Natural killer cell (primary cell): ENCODE data around the gene IQCK. TPM values are rescaled to one million over a fixed set of nuclear protein-coding genes. Genes with fewer than 3 reads are reported as not detected.

Experiments
- ATAC-seq, 3 donors: fragments of 150-1000 bp in 2 of 3; fragments of 200-7000 bp in 1 of 3; cut with Tn5 transposase; 1 replicate in 1 of 3; 2 replicates in 2 of 3; pipeline ENCODE4 v1.10.0; 2021; ENCODE audit warnings: mild to moderate bottlenecking in 2 of 3, moderate library complexity in 2 of 3
- DNase-seq, 2 donors: peaks; one replicate each; pipeline versions ENCODE4 v3.0.0 to v3.0.0-alpha.2; 2013 to 2021; ENCODE audit warnings: mixed read lengths in 1 of 2
- H3K27ac ChIP-seq: one replicate; pipeline ENCODE4 v1.5.1; 2013; ENCODE audit warnings: mild to moderate bottlenecking, low read length
- H3K27me3 ChIP-seq: one replicate; pipeline ENCODE4 v1.6.1; 2013; ENCODE audit warnings: low read length; ENCODE audit not compliant: control insufficient read depth, insufficient read depth
- H3K36me3 ChIP-seq: one replicate; pipeline ENCODE4 v1.6.1; 2013; ENCODE audit warnings: low read length; ENCODE audit not compliant: control insufficient read depth, insufficient read depth
- H3K4me1 ChIP-seq: one replicate; pipeline ENCODE4 v1.6.1; 2013; ENCODE audit warnings: low read length; ENCODE audit not compliant: control insufficient read depth, insufficient read depth
- H3K4me3 ChIP-seq: one replicate; pipeline ENCODE4 v1.5.1; 2013; ENCODE audit warnings: low read length
- H3K9me3 ChIP-seq: one replicate; pipeline ENCODE4 v1.6.1; 2013; ENCODE audit warnings: low read length; ENCODE audit not compliant: control insufficient read depth, insufficient read depth
- H3K27ac Mint-ChIP-seq, 2 donors: one replicate each; pipeline ENCODE4 v1.8.0; 2022; ENCODE audit warnings: mild to moderate bottlenecking in 2 of 2, mixed read lengths in 2 of 2, moderate library complexity in 1 of 2
- H3K27me3 Mint-ChIP-seq, 2 donors: one replicate each; pipeline ENCODE4 v1.8.0; 2022; ENCODE audit warnings: low read depth in 2 of 2, mixed read lengths in 2 of 2
- H3K36me3 Mint-ChIP-seq: one replicate; pipeline ENCODE4 v1.8.0; 2022; ENCODE audit warnings: mixed read lengths
- H3K4me1 Mint-ChIP-seq, 2 donors: one replicate each; pipeline ENCODE4 v1.8.0; 2022; ENCODE audit warnings: mixed read lengths in 2 of 2
- H3K4me3 Mint-ChIP-seq: one replicate; pipeline ENCODE4 v1.8.0; 2022; ENCODE audit warnings: mild to moderate bottlenecking, moderate library complexity, mixed read lengths
- H3K9me3 Mint-ChIP-seq, 2 donors: one replicate each; pipeline ENCODE4 v1.8.0; 2022; ENCODE audit warnings: mixed read lengths in 2 of 2
- WGBS: methylation state at CpG from one replicate; pipeline ENCODE4 v1.1.7; 2013; ENCODE audit warnings: missing lambda C conversion rate; ENCODE audit not compliant: insufficient coverage; 5-methylcytosine and 5-hydroxymethylcytosine counted together
- intact Hi-C: fragments of 100-400 bp; cut with micrococcal nuclease; formaldehyde crosslinking; loops from one replicate; pipeline ENCODE4 v1.14.2; 2022
- total RNA-seq, 4 donors: library from RNA; stranded (reverse); fragments of 120-200 nt in 1 of 4; gene quantifications; one replicate each; pipeline versions ENCODE4 v1.2.3 to v1.2.4, GENCODE V29; 2013 to 2022
- TF ChIP-seq, protein P1 (sequence below): fragments of 200-600 bp; IDR thresholded peaks from one replicate; pipeline ENCODE4 v1.8.0; 2022; ENCODE audit warnings: antibody characterized with exemption

The IQCK gene
- total RNA-seq, 3 donors from 2014 or later (not counting 1 experiment from before 2014, with no cell fraction given), result 0.38 to 1.8 (median 0.68) TPM

DNA sequence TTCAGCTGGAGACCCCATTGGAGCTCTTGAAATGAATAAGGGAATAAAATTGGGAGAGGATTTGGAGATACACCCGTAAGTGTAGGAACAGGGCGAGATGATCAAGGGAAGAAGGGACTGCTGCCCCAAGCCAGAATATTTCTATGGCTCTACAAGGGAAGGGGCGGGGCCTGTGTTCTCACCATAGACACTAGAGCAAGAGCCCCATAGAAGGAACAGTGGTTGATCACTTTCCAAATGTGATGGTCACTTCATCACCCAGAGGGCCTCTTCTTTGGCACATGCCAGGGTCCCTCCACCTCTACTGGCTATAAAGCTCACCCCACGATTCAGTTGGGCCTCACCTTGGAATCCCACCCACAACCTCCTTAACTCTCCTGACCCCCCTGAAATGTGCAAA, 141.5 kb downstream of the IQCK start:
- intact Hi-C loops, result no loop called here
- ATAC-seq (no peak), DNase-seq (no peak)
- Mint-ChIP-seq H3K27me3 (peaks cover 0 to 14% of the 10 kb centered on the region in 2 donors), H3K4me1 (no peaks in the 10 kb centered on the region), H3K27ac (no peak overlapping the region), H3K9me3 (no peaks in the 10 kb centered on the region), H3K4me3 (no peak overlapping the region), H3K36me3 (no peaks in the 10 kb centered on the region)
- no peaks in the 10 kb centered on the region for H3K27me3 ChIP-seq
- H3K36me3 ChIP-seq, result no peaks in the 10 kb centered on the region
- WGBS, result 84% methylated on average over 4 of the region's 4 CpGs
- H3K4me3 ChIP-seq, result no peak overlapping the region
- H3K27ac ChIP-seq, result no peak overlapping the region
- H3K4me1 ChIP-seq, result no peaks in the 10 kb centered on the region
- TF ChIP-seq, protein P1, sequence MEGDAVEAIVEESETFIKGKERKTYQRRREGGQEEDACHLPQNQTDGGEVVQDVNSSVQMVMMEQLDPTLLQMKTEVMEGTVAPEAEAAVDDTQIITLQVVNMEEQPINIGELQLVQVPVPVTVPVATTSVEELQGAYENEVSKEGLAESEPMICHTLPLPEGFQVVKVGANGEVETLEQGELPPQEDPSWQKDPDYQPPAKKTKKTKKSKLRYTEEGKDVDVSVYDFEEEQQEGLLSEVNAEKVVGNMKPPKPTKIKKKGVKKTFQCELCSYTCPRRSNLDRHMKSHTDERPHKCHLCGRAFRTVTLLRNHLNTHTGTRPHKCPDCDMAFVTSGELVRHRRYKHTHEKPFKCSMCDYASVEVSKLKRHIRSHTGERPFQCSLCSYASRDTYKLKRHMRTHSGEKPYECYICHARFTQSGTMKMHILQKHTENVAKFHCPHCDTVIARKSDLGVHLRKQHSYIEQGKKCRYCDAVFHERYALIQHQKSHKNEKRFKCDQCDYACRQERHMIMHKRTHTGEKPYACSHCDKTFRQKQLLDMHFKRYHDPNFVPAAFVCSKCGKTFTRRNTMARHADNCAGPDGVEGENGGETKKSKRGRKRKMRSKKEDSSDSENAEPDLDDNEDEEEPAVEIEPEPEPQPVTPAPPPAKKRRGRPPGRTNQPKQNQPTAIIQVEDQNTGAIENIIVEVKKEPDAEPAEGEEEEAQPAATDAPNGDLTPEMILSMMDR, result no peak
- no peaks in the 10 kb centered on the region for H3K9me3 ChIP-seq

DNA sequence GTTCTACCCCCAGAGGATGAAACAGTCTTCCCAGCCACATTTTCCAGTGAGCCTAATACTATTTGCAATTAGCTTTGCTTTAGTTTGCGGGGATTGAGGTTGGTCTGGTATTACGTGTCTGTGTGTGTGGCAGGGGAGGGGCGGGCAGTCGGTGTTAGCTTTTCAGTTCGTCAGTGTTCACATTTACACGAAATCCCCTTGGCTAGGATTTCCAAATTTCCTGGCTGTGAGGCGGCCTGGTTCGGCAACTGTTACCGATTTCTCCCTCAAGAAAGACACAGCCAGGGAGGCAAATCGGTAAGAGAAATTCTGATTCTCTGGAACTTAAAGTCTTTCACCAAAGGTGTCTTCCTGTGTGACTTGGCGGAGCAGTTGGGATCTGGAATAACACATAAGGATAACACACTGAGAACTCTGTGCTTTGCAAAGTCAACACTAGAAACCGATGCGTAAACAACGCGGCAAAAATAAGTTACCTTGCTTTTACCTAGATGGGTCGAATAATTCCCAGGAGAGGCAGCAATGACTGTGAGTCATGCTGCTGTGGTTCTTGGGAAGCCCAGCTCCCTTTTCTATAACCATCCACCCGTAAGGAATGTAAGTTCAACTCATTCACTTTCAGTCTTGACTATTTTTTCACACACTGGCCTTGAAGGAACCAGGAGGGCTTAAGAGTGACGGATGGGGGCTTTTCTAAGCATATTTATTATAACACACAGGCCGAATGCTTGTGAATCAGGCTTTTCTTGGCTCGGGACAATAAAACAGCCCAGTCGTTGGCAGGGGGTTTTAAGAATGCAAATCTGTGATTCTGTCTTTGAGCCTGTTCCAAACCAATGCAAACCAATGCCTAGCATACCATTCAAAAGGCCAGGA, 142.3 kb downstream of the IQCK start:
- Mint-ChIP-seq H3K27ac (no peak overlapping the region), H3K4me3 (no peak overlapping the region), H3K4me1 (no peaks in the 10 kb centered on the region), H3K9me3 (no peaks in the 10 kb centered on the region), H3K27me3 (peaks cover 0 to 14% of the 10 kb centered on the region in 2 donors), H3K36me3 (no peaks in the 10 kb centered on the region)
- no peak for DNase-seq
- intact Hi-C loops, result no loop called here
- H3K9me3 ChIP-seq, result no peaks in the 10 kb centered on the region
- H3K27ac ChIP-seq, result no peak overlapping the region
- H3K4me3 ChIP-seq, result no peak overlapping the region
- TF ChIP-seq, protein P1, result no peak
- 90% methylated on average over 21 of the region's 21 CpGs for WGBS
- H3K27me3 ChIP-seq, result no peaks in the 10 kb centered on the region
- no peak for ATAC-seq
- H3K36me3 ChIP-seq, result no peaks in the 10 kb centered on the region
- H3K4me1 ChIP-seq, result no peaks in the 10 kb centered on the region

DNA sequence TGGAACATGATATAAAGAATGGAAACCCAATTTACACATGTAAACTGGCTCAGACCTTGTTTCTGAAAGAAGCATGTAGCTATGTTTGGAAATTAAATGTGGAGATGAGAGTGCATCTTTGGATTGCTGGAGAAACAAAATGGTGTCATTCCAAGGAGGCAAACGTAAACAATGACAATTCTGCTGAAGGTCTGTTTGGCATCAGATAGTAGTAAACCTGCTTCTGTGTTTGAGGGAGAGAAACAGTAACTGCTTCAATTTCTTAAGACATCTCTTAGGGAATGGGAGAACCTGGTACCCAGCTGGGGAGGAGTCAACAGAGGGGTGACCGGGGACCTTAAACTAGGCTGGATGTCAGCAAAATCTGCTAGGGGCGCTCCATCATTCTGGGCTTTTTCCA, 143.1 kb downstream of the IQCK start:
- no peak for DNase-seq
- Mint-ChIP-seq H3K36me3 (no peaks in the 10 kb centered on the region), H3K4me3 (no peak overlapping the region), H3K27ac (no peak overlapping the region), H3K27me3 (peaks cover 0 to 10% of the 10 kb centered on the region in 2 donors), H3K9me3 (no peaks in the 10 kb centered on the region), H3K4me1 (no peaks in the 10 kb centered on the region)
- no peak for ATAC-seq
- no peak overlapping the region for H3K4me3 ChIP-seq
- no peaks in the 10 kb centered on the region for H3K9me3 ChIP-seq
- H3K27me3 ChIP-seq, result no peaks in the 10 kb centered on the region
- no peaks in the 10 kb centered on the region for H3K36me3 ChIP-seq
- intact Hi-C loops, result no loop called here
- 79% methylated on average over 3 of the region's 3 CpGs for WGBS
- no peak overlapping the region for H3K27ac ChIP-seq
- no peaks in the 10 kb centered on the region for H3K4me1 ChIP-seq
- TF ChIP-seq, protein P1, result no peak
